Measurements from ENCODE around the gene AGPS. TPM values are rescaled to one million over a fixed set of nuclear protein-coding genes. Genes with fewer than 3 reads are reported as not detected.

AGPS gene
- polyA plus RNA-seq, 3 donors = 7.1 to 26.9 (median 16.7) TPM

DNA sequence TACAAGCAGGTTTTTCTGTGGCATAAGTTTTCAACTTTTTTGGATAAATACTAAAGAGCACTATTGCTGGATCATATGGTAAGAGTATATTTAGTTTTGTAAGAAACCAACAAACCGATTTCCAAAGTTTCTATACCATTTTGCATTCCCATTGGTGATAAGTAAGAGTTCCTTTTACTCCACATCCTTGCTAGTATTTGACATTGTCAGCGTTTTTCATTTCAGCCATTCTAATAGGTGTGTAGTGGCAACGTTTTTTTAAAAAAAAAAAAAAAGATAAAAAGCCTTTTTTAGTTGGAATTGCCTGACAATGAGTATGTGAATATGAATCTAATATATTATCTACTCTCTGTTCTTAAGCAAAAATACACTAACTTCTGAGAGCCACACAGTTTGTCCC, 185.9 kb downstream of the AGPS start:
- H3K4me2 ChIP-seq (replicated peaks; ENCODE audit: extremely low read depth, low read length, poor library complexity, severe bottlenecking) = no peak overlapping the region
- TF ChIP-seq, protein P1, sequence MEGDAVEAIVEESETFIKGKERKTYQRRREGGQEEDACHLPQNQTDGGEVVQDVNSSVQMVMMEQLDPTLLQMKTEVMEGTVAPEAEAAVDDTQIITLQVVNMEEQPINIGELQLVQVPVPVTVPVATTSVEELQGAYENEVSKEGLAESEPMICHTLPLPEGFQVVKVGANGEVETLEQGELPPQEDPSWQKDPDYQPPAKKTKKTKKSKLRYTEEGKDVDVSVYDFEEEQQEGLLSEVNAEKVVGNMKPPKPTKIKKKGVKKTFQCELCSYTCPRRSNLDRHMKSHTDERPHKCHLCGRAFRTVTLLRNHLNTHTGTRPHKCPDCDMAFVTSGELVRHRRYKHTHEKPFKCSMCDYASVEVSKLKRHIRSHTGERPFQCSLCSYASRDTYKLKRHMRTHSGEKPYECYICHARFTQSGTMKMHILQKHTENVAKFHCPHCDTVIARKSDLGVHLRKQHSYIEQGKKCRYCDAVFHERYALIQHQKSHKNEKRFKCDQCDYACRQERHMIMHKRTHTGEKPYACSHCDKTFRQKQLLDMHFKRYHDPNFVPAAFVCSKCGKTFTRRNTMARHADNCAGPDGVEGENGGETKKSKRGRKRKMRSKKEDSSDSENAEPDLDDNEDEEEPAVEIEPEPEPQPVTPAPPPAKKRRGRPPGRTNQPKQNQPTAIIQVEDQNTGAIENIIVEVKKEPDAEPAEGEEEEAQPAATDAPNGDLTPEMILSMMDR (IDR thresholded peaks at IDR 0.05) = no peak
- H3K36me3 ChIP-seq (replicated peaks in 1 of 2; ENCODE audit: control insufficient read depth in 1 of 2, insufficient read depth in 2 of 2, low read length in 2 of 2) = no peaks in the 10 kb centered on the region
- H4K20me1 ChIP-seq (ENCODE audit: insufficient read depth, low read length) = no peaks in the 10 kb centered on the region
- no peak overlapping the region for H3K4me3 Mint-ChIP-seq
- H3K27me3 ChIP-seq (ENCODE audit: control insufficient read depth in 2 of 2, insufficient read depth in 2 of 2, low read length in 2 of 2) = no peaks in the 10 kb centered on the region
- intact Hi-C loops (cut with micrococcal nuclease) = no loop called here
- H3K79me2 ChIP-seq (ENCODE audit: insufficient read depth, low read length) = no peaks in the 10 kb centered on the region
- H3K27ac Mint-ChIP-seq = no peak overlapping the region
- no peaks in the 10 kb centered on the region for H3K9me3 ChIP-seq (replicated peaks in 1 of 2; ENCODE audit: control insufficient read depth in 1 of 2, insufficient read depth in 1 of 2, low read length in 2 of 2)
- no peak overlapping the region for H3K27ac ChIP-seq (ENCODE audit: low read depth in 1 of 2, low read length in 2 of 2)
- no CpG with 5 or more reads among the region's 3 CpGs for WGBS (ENCODE audit: insufficient coverage)
- no peaks in the 10 kb centered on the region for H3K36me3 Mint-ChIP-seq
- H3K4me3 ChIP-seq (replicated peaks in 1 of 3; ENCODE audit: low read depth in 2 of 3, low read length in 3 of 3) = no peak overlapping the region
- no peak overlapping the region for H3K9ac ChIP-seq (ENCODE audit: insufficient read depth, low read length, poor library complexity, severe bottlenecking)
- no peaks in the 10 kb centered on the region for H3K4me1 ChIP-seq (ENCODE audit: control insufficient read depth in 1 of 2, insufficient read depth in 2 of 2, low read length in 2 of 2)
- H3K4me1 Mint-ChIP-seq = no peaks in the 10 kb centered on the region
- DNase-seq = no peak
- peaks cover 0 to 2% (median 0%) of the 10 kb centered on the region in 7 donors for H3K9me3 Mint-ChIP-seq
- no peak overlapping the region for H2AFZ ChIP-seq (ENCODE audit: insufficient read depth, low read depth, low read length, poor library complexity, severe bottlenecking)
- peaks cover 0 to 9% (median 3%) of the 10 kb centered on the region in 3 donors for H3K27me3 Mint-ChIP-seq (ENCODE audit: low read depth in 3 of 3)

DNA sequence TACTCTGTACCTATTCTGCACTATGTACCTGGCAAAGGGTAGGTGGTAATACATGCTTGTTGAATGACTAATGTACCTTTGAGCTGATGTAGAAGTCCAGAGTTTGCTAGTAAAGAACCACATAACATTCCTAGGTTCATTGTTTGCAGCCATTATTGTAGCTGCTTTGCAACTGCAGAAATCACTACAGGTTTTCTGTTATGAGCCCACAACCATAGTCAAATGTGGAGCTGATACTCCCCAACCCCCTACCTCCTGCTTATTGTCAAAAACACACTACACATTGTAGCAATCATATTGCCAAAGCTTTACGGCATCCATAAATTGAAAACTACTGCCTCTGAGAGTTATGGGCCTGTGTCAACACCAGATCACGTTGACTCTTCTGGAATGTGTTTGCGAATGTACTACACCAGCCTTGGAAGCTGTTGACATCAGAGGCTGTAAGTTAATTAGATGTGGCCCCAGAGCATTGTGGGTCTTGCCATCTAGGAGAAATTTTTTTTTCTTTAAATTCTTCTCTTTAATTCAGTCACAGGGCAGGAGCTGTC, 187.0 kb downstream of the AGPS start:
- Histone ChIP-seq H3K79me2 (ENCODE audit: insufficient read depth, low read length) (no peaks in the 10 kb centered on the region), H3K9ac (ENCODE audit: insufficient read depth, low read length, poor library complexity, severe bottlenecking) (no peak overlapping the region), H4K20me1 (ENCODE audit: insufficient read depth, low read length) (no peaks in the 10 kb centered on the region), H3K4me2 (replicated peaks; ENCODE audit: extremely low read depth, low read length, poor library complexity, severe bottlenecking) (no peak overlapping the region), H3K4me3 (replicated peaks in 1 of 3; ENCODE audit: low read depth in 2 of 3, low read length in 3 of 3) (no peak overlapping the region), H3K36me3 (replicated peaks in 1 of 2; ENCODE audit: control insufficient read depth in 1 of 2, insufficient read depth in 2 of 2, low read length in 2 of 2) (no peaks in the 10 kb centered on the region), H3K27ac (ENCODE audit: low read depth in 1 of 2, low read length in 2 of 2) (no peak overlapping the region), H3K9me3 (replicated peaks in 1 of 2; ENCODE audit: control insufficient read depth in 1 of 2, insufficient read depth in 1 of 2, low read length in 2 of 2) (no peaks in the 10 kb centered on the region), H2AFZ (ENCODE audit: insufficient read depth, low read depth, low read length, poor library complexity, severe bottlenecking) (no peak overlapping the region), H3K4me1 (ENCODE audit: control insufficient read depth in 1 of 2, insufficient read depth in 2 of 2, low read length in 2 of 2) (no peaks in the 10 kb centered on the region), H3K27me3 (ENCODE audit: control insufficient read depth in 2 of 2, insufficient read depth in 2 of 2, low read length in 2 of 2) (no peaks in the 10 kb centered on the region)
- Mint-ChIP-seq H3K27ac (no peak overlapping the region), H3K9me3 (peaks cover 0 to 2% (median 0%) of the 10 kb centered on the region in 7 donors), H3K4me3 (no peak overlapping the region), H3K36me3 (no peaks in the 10 kb centered on the region), H3K4me1 (no peaks in the 10 kb centered on the region), H3K27me3 (ENCODE audit: low read depth in 3 of 3) (peaks cover 0 to 5% (median 1%) of the 10 kb centered on the region in 3 donors)
- TF ChIP-seq, protein P1 (IDR thresholded peaks at IDR 0.05) = no peak
- WGBS (ENCODE audit: insufficient coverage) = 100% methylated on average over 3 of the region's 3 CpGs
- intact Hi-C loops (cut with micrococcal nuclease) = no loop called here
- no peak for DNase-seq

Data from CD14-positive monocyte (primary cell).